Pancreas (tissue), 10 donors: ENCODE measurements around the gene RPL10. TPM values are rescaled to one million over a fixed set of nuclear protein-coding genes. Genes with fewer than 3 reads are reported as not detected.

Source experiments
- ATAC-seq, 4 donors: fragments of 200-7000 bp; cut with Tn5 transposase; one replicate each; pipeline versions ENCODE4 v1.8.0 to v1.9.1; 2020; ENCODE audit warnings: mild to moderate bottlenecking in 4 of 4, moderate library complexity in 4 of 4
- DNase-seq, 6 donors: peaks; one replicate each; pipeline ENCODE4 v3.0.0-alpha.2; 2020
- FAIRE-seq: peaks from 2 replicates; lab custom pipeline; 2012; peaks lifted over from hg19 to GRCh38; lab: Jason Lieb, UNC
- H3K27ac ChIP-seq, 4 donors: fragments of 200-600 bp; sonication (generic); 1 replicate in 3 of 4; 2 replicates in 1 of 4; pipeline versions ENCODE4 v1.5.0 to v1.8.0; 2020
- H3K27me3 ChIP-seq, 4 donors: fragments of 200-600 bp; one replicate each; pipeline ENCODE4 v1.8.0; 2021
- H3K36me3 ChIP-seq, 3 donors: fragments of 200-600 bp; sonication (generic) in 1 of 3; one replicate each; pipeline versions ENCODE4 v1.5.0 to v1.8.0; 2020 to 2021
- H3K4me1 ChIP-seq, 3 donors: fragments of 200-600 bp; one replicate each; pipeline ENCODE4 v1.8.0; 2021
- H3K4me3 ChIP-seq, 4 donors: fragments of 200-600 bp; sonication (generic) in 2 of 4; one replicate each; pipeline versions ENCODE4 v1.5.0 to v1.8.0; 2020 to 2021
- H3K9me3 ChIP-seq, 4 donors: fragments of 200-600 bp; one replicate each; pipeline ENCODE4 v1.8.0; 2021
- WGBS, 2 donors: extraction: QIAGEN DNeasy Blood & Tissue Kit; methylation state at CpG; one replicate each; pipeline ENCODE4 v1.1.7; 2013; 5-methylcytosine and 5-hydroxymethylcytosine counted together
- intact Hi-C, 3 donors: fragments of 100-400 bp; cut with DNase I; formaldehyde crosslinking; loops; one replicate each; pipeline versions ENCODE4 v1.11.1 to v1.14.2; 2022
- polyA plus RNA-seq, 2 donors: library from polyadenylated mRNA; stranded (reverse); fragments of 200-250 nt; gene quantifications; one replicate each; pipeline ENCODE4 v1.2.3, GENCODE V29; 2013
- total RNA-seq, 6 donors: library from RNA; stranded (reverse); fragmentation: NEBNext Ultra II Directional in 4 of 6; extraction: Animal tissue kit (Norgen Biotek cat#: 25700) in 4 of 6; gene quantifications; one replicate each; pipeline versions ENCODE4 v1.2.1 to v1.2.4, GENCODE V29; 2021 to 2023
- TF ChIP-seq, protein P1 (sequence below), 4 donors: fragments of 200-600 bp; sonication (generic) in 3 of 4; IDR thresholded peaks; one replicate each; pipeline versions ENCODE4 v1.5.0 to v1.8.0; 2021; ENCODE audit warnings: antibody characterized with exemption in 4 of 4
- donor health status: healthy with polysubstance abuse.
- donor health status: DM: no; HTN: no; CAD: no; lungs with moderate emphysema.
- donor health status: DM: no; HTN: no; CAD: no.
- donor health status: control.
- donor health status: control.
- donor health status: Bipolar disorder and iron deficiency.
- donor health status: DM: yes; HTN: yes; CAD: no.
- donor health status: DM: no; HTN: no; CAD: no.
- donor health status: DM: no; HTN: no; CAD: no.
- donor health status: DM: yes; HTN: yes; CAD: no.

Gene RPL10
- total and polyA plus RNA-seq, 8 donors, result 2,194 to 4,058 (median 3,145) TPM

DNA sequence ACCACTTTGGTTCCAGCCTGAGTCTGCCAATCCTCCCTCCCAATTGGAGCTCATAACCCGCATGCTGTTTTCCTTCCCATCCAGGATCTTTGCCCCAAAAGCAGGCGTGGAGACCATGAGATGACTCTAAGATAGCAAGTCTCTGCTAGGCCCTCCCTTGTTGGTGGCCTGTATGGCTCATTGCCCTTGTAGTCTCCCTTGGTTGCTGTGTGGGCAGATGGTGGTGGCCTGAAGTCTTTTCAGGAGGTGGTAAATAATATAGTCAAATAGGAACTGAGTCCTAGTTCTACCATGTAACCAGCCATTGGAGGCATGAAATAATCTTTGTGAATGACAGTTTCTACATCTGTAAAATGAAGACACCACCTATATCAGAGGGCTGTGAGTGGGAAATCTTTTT is 31.5 kb downstream of the RPL10 start:
- TF ChIP-seq, protein P1, sequence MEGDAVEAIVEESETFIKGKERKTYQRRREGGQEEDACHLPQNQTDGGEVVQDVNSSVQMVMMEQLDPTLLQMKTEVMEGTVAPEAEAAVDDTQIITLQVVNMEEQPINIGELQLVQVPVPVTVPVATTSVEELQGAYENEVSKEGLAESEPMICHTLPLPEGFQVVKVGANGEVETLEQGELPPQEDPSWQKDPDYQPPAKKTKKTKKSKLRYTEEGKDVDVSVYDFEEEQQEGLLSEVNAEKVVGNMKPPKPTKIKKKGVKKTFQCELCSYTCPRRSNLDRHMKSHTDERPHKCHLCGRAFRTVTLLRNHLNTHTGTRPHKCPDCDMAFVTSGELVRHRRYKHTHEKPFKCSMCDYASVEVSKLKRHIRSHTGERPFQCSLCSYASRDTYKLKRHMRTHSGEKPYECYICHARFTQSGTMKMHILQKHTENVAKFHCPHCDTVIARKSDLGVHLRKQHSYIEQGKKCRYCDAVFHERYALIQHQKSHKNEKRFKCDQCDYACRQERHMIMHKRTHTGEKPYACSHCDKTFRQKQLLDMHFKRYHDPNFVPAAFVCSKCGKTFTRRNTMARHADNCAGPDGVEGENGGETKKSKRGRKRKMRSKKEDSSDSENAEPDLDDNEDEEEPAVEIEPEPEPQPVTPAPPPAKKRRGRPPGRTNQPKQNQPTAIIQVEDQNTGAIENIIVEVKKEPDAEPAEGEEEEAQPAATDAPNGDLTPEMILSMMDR (IDR thresholded peaks at IDR 0.05), result no peak
- intact Hi-C loops, result no loop called here

GRCh38 chrX:154430479-154430878 is 32.3 kb downstream of the RPL10 start:
- no peaks in the 10 kb centered on the region for H3K36me3 ChIP-seq
- H3K4me3 ChIP-seq, result no peak overlapping the region
- DNase-seq (no peak), FAIRE-seq (no peak), ATAC-seq (no peak)
- WGBS, 2 donors, result 68 to 77% methylated on average over 6 of the region's 6 CpGs
- no peaks in the 10 kb centered on the region for H3K27me3 ChIP-seq
- H3K9me3 ChIP-seq, result no peaks in the 10 kb centered on the region
- TF ChIP-seq, protein P1 (IDR thresholded peaks at IDR 0.05), result no peak
- H3K4me1 ChIP-seq, result no peaks in the 10 kb centered on the region
- H3K27ac ChIP-seq, result no peak overlapping the region
- intact Hi-C loops, result no loop called here

More for the DNA sequence above, 31.5 kb downstream of the RPL10 start:
- WGBS, 2 donors, result 67 to 74% methylated on average over 2 of the region's 2 CpGs
- Histone ChIP-seq H3K4me1 (no peaks in the 10 kb centered on the region), H3K4me3 (peak overlapping the region in 2 of 4 donors; percentile 58 to 68), H3K27ac (peak overlapping the region in 1 of 4 donors; percentile 8), H3K36me3 (no peaks in the 10 kb centered on the region), H3K9me3 (no peaks in the 10 kb centered on the region), H3K27me3 (no peaks in the 10 kb centered on the region)
- DNase-seq (no peak), ATAC-seq (no peak), FAIRE-seq (no peak)

- no peaks in the 10 kb centered on the region for H3K9me3 ChIP-seq
- intact Hi-C loops, result no loop called here
- FAIRE-seq, result no peak
- peak in 1 of 6 donors; percentile 13 for DNase-seq
- H3K27ac ChIP-seq, result no peak overlapping the region
- no peaks in the 10 kb centered on the region for H3K27me3 ChIP-seq
- ATAC-seq, result no peak
- H3K36me3 ChIP-seq, result no peaks in the 10 kb centered on the region
- WGBS, 2 donors, result 65 to 67% methylated on average over 7 of the region's 7 CpGs
- no peak overlapping the region for H3K4me3 ChIP-seq
- H3K4me1 ChIP-seq, result no peaks in the 10 kb centered on the region
- TF ChIP-seq, protein P1 (IDR thresholded peaks at IDR 0.05), result no peak
These were observed 32.7 kb downstream of the RPL10 start for GRCh38 chrX:154430916-154431315.

GRCh38 chrX:154431341-154431740 is 33.2 kb downstream of the RPL10 start:
- TF ChIP-seq, protein P1 (IDR thresholded peaks at IDR 0.05), result no peak
- no peak overlapping the region for H3K27ac ChIP-seq
- DNase-seq (peak in 1 of 6 donors; percentile 50), FAIRE-seq (no peak), ATAC-seq (peak in 1 of 4 donors; percentile 4)
- intact Hi-C loops, result no loop called here
- no peaks in the 10 kb centered on the region for H3K27me3 ChIP-seq
- no peaks in the 10 kb centered on the region for H3K4me1 ChIP-seq
- no peaks in the 10 kb centered on the region for H3K36me3 ChIP-seq
- H3K4me3 ChIP-seq, result no peak overlapping the region
- WGBS, 2 donors, result 62 to 82% methylated on average over 4 to 5 of the region's 5 CpGs
- H3K9me3 ChIP-seq, result no peaks in the 10 kb centered on the region

DNA sequence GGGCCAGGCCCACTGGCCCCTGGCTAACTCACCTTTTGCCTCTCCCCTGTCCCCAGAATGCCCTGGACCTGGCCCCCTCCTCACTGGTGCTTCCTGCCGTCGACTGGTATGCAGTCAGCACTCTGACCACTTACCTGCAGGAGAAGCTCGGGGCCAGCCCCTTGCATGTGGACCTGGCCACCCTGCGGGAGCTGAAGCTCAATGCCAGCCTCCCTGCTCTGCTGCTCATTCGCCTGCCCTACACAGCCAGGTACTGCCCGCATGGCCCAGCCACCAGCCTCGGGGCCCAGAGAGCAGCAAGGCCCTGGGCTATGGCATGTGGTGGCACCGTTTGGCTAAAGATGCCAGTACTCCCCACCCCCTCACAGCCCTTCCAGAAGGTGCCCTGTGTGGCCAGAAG is 34.0 kb downstream of the RPL10 start:
- WGBS, 2 donors, result 84 to 92% methylated on average over 8 of the region's 8 CpGs

More for the DNA sequence above, 34.0 kb downstream of the RPL10 start:
- no peak overlapping the region for H3K4me3 ChIP-seq
- TF ChIP-seq, protein P1 (IDR thresholded peaks at IDR 0.05), result no peak
- no peak overlapping the region for H3K27ac ChIP-seq
- no peaks in the 10 kb centered on the region for H3K27me3 ChIP-seq
- DNase-seq (peak in 2 of 6 donors; percentile 10 to 71), ATAC-seq (no peak), FAIRE-seq (no peak)
- intact Hi-C loops, result no loop called here
- no peaks in the 10 kb centered on the region for H3K36me3 ChIP-seq
- no peaks in the 10 kb centered on the region for H3K9me3 ChIP-seq
- H3K4me1 ChIP-seq, result no peaks in the 10 kb centered on the region
